Naive B cell (primary cell): ENCODE measurements around the gene RPH3AL. TPM values are rescaled to one million over a fixed set of nuclear protein-coding genes. Genes with fewer than 3 reads are reported as not detected.
A peak's percentile ranks its signal among the peaks of the same experiment; 100 is the strongest.

Source experiments
- ATAC-seq, 2 donors: fragments of 150-1000 bp; cut with Tn5 transposase; 2 replicates each; pipeline ENCODE4 v1.10.0; 2021; ENCODE audit warnings: low read depth in 2 of 2, mild to moderate bottlenecking in 2 of 2, moderate library complexity in 2 of 2
- DNase-seq: peaks from one replicate; pipeline ENCODE4 v3.0.0; 2022
- H3K27ac Mint-ChIP-seq, 6 donors: one replicate each; pipeline ENCODE4 v1.8.0; 2020 to 2022; ENCODE audit warnings: mild to moderate bottlenecking in 6 of 6, mixed read lengths in 6 of 6, moderate library complexity in 5 of 6, inconsistent platforms in 2 of 6
- H3K27me3 Mint-ChIP-seq, 3 donors: one replicate each; pipeline ENCODE4 v1.8.0; 2021 to 2022; ENCODE audit warnings: mixed read lengths in 3 of 3, mild to moderate bottlenecking in 1 of 3
- H3K36me3 Mint-ChIP-seq, 2 donors: one replicate each; pipeline ENCODE4 v1.8.0; 2020 to 2022; ENCODE audit warnings: mixed read lengths in 2 of 2, inconsistent platforms in 1 of 2, mild to moderate bottlenecking in 1 of 2
- H3K4me1 Mint-ChIP-seq, 3 donors: one replicate each; pipeline ENCODE4 v1.8.0; 2020 to 2022; ENCODE audit warnings: mixed read lengths in 3 of 3, inconsistent platforms in 1 of 3, mild to moderate bottlenecking in 1 of 3, moderate library complexity in 1 of 3
- H3K4me3 Mint-ChIP-seq, 8 donors: one replicate each; pipeline ENCODE4 v1.8.0; 2020 to 2022; ENCODE audit warnings: mild to moderate bottlenecking in 8 of 8, mixed read lengths in 8 of 8, moderate library complexity in 8 of 8, inconsistent platforms in 2 of 8
- H3K9me3 Mint-ChIP-seq, 7 donors: one replicate each; pipeline ENCODE4 v1.8.0; 2020 to 2022; ENCODE audit warnings: mixed read lengths in 7 of 7, mild to moderate bottlenecking in 5 of 7, inconsistent platforms in 2 of 7, moderate library complexity in 1 of 7
- polyA plus RNA-seq, 6 donors: library from polyadenylated mRNA; unstranded; fragments of 300-500 nt; fragmentation: Illumina TruSeq; gene quantifications; one replicate each; pipeline ENCODE4 v1.2.3, GENCODE V29; 2021; ENCODE audit warnings: low read depth in 6 of 6

The RPH3AL gene
- polyA plus RNA-seq, result 10 to 100 TPM in 2 of 6 donors, 1 to 10 TPM in 3, not detected in 1; 1.3 to 13.2 (median 2.9) TPM

GRCh38 chr17:352421-353212, at the start of gene RPH3AL:
Gene RPH3AL (minus strand): TSS chr17:352807. CDS start chr17:327543, 25,264 bp downstream.
- H3K4me3 Mint-ChIP-seq, result no peak within 1 kb of the TSS

GRCh38 chr17:400257-400656, 47.6 kb upstream of the RPH3AL start:
- ATAC-seq, result no peak
- Mint-ChIP-seq H3K4me3 (no peak overlapping the region), H3K36me3 (peaks cover 0 to 7% of the 10 kb centered on the region in 2 donors), H3K27ac (no peak overlapping the region), H3K4me1 (peaks cover 0 to 9% (median 0%) of the 10 kb centered on the region in 3 donors), H3K27me3 (peaks cover 4 to 23% (median 14%) of the 10 kb centered on the region in 3 donors), H3K9me3 (no peaks in the 10 kb centered on the region)
- no peak for DNase-seq

More at GRCh38 chr17:352421-353212, at the start of gene RPH3AL:
- Mint-ChIP-seq H3K4me1 (no peaks in the 10 kb centered on the region), H3K27ac (peak within 1 kb of the TSS in 1 of 6 donors; percentile 85), H3K36me3 (no peaks in the 10 kb centered on the region), H3K27me3 (peaks cover 4 to 29% (median 14%) of the 10 kb centered on the region in 3 donors), H3K9me3 (peaks cover 0 to 3% (median 0%) of the 10 kb centered on the region in 7 donors)
- ATAC-seq (no peak), DNase-seq (no peak)

GRCh38 chr17:396788-397187, 44.2 kb upstream of the RPH3AL start:
- Mint-ChIP-seq H3K4me3 (no peak overlapping the region), H3K27me3 (peaks cover 8 to 33% (median 22%) of the 10 kb centered on the region in 3 donors), H3K9me3 (peaks cover 0 to 2% (median 0%) of the 10 kb centered on the region in 7 donors), H3K27ac (no peak overlapping the region), H3K4me1 (peaks cover 0 to 6% (median 6%) of the 10 kb centered on the region in 3 donors), H3K36me3 (no peaks in the 10 kb centered on the region)
- DNase-seq (no peak), ATAC-seq (no peak)

- no peak overlapping the region for H3K4me3 Mint-ChIP-seq
- H3K27me3 Mint-ChIP-seq, result peaks cover 12 to 39% (median 22%) of the 10 kb centered on the region in 3 donors
- H3K36me3 Mint-ChIP-seq, result no peaks in the 10 kb centered on the region
- no peak for ATAC-seq
- H3K9me3 Mint-ChIP-seq, result peaks cover 0 to 2% (median 0%) of the 10 kb centered on the region in 7 donors
- H3K27ac Mint-ChIP-seq, result no peak overlapping the region
- peaks cover 0 to 6% (median 6%) of the 10 kb centered on the region in 3 donors for H3K4me1 Mint-ChIP-seq
- DNase-seq, result no peak
Observed at GRCh38 chr17:395974-396373, 43.4 kb upstream of the RPH3AL start.

- Mint-ChIP-seq H3K27me3 (peaks cover 15 to 43% (median 22%) of the 10 kb centered on the region in 3 donors), H3K9me3 (peaks cover 0 to 2% (median 0%) of the 10 kb centered on the region in 7 donors), H3K4me3 (no peak overlapping the region), H3K36me3 (no peaks in the 10 kb centered on the region), H3K27ac (no peak overlapping the region), H3K4me1 (peaks cover 0 to 6% (median 6%) of the 10 kb centered on the region in 3 donors)
- no peak for ATAC-seq
- no peak for DNase-seq
Observed at GRCh38 chr17:395179-395578, 42.6 kb upstream of the RPH3AL start.

- Mint-ChIP-seq H3K9me3 (peaks cover 0 to 2% (median 0%) of the 10 kb centered on the region in 7 donors), H3K27me3 (peaks cover 16 to 48% (median 26%) of the 10 kb centered on the region in 3 donors), H3K4me3 (no peak overlapping the region), H3K36me3 (no peaks in the 10 kb centered on the region), H3K4me1 (peaks cover 0 to 6% (median 6%) of the 10 kb centered on the region in 3 donors), H3K27ac (peak overlapping the region in 1 of 6 donors; percentile 80)
- DNase-seq (no peak), ATAC-seq (no peak)
Observed at GRCh38 chr17:394718-395095, 42.1 kb upstream of the RPH3AL start.

GRCh38 chr17:393806-394717, 41.5 kb upstream of the RPH3AL start:
- no peak for DNase-seq
- H3K4me1 Mint-ChIP-seq, result peaks cover 0 to 6% (median 6%) of the 10 kb centered on the region in 3 donors
- H3K27ac Mint-ChIP-seq, result peak overlapping the region in 1 of 6 donors; percentile 80
- H3K4me3 Mint-ChIP-seq, result no peak overlapping the region
- H3K9me3 Mint-ChIP-seq, result peaks cover 0 to 2% (median 0%) of the 10 kb centered on the region in 7 donors
- ATAC-seq, result no peak
- peaks cover 16 to 51% (median 30%) of the 10 kb centered on the region in 3 donors for H3K27me3 Mint-ChIP-seq
- no peaks in the 10 kb centered on the region for H3K36me3 Mint-ChIP-seq

- ATAC-seq, result no peak
- Mint-ChIP-seq H3K36me3 (no peaks in the 10 kb centered on the region), H3K27me3 (peaks cover 22 to 66% (median 40%) of the 10 kb centered on the region in 3 donors), H3K4me1 (peaks cover 5 to 14% (median 8%) of the 10 kb centered on the region in 3 donors), H3K27ac (no peak overlapping the region), H3K9me3 (peaks cover 0 to 7% (median 0%) of the 10 kb centered on the region in 7 donors), H3K4me3 (no peak overlapping the region)
- no peak for DNase-seq
Observed at GRCh38 chr17:391850-392249, 39.2 kb upstream of the RPH3AL start.

- H3K4me3 Mint-ChIP-seq, result peak overlapping the region in 1 of 8 donors; percentile 60
- H3K9me3 Mint-ChIP-seq, result peaks cover 0 to 7% (median 0%) of the 10 kb centered on the region in 7 donors
- DNase-seq (no peak), ATAC-seq (no peak)
- peaks cover 28 to 60% (median 34%) of the 10 kb centered on the region in 3 donors for H3K27me3 Mint-ChIP-seq
- no peaks in the 10 kb centered on the region for H3K36me3 Mint-ChIP-seq
- peaks cover 11 to 20% (median 12%) of the 10 kb centered on the region in 3 donors for H3K4me1 Mint-ChIP-seq
- no peak overlapping the region for H3K27ac Mint-ChIP-seq
Observed at GRCh38 chr17:390025-390424, 37.4 kb upstream of the RPH3AL start.

- Mint-ChIP-seq H3K9me3 (peaks cover 0 to 7% (median 0%) of the 10 kb centered on the region in 7 donors), H3K27me3 (peaks cover 23 to 62% (median 34%) of the 10 kb centered on the region in 3 donors), H3K4me3 (peak overlapping the region in 3 of 8 donors; percentile 52 to 62 (median 59)), H3K36me3 (peaks cover 0 to 8% of the 10 kb centered on the region in 2 donors), H3K4me1 (peaks cover 15 to 20% (median 19%) of the 10 kb centered on the region in 3 donors), H3K27ac (no peak overlapping the region)
- ATAC-seq, result no peak
- DNase-seq, result no peak
Observed at GRCh38 chr17:388087-388486, 35.5 kb upstream of the RPH3AL start.

- DNase-seq, result peak; percentile 58
- peak overlapping the region in 3 of 6 donors; percentile 51 to 82 (median 70) for H3K27ac Mint-ChIP-seq
- peaks cover 0 to 13% of the 10 kb centered on the region in 2 donors for H3K36me3 Mint-ChIP-seq
- peaks cover 0 to 7% (median 2%) of the 10 kb centered on the region in 7 donors for H3K9me3 Mint-ChIP-seq
- peak; percentile 86 to 87 for ATAC-seq
- H3K4me3 Mint-ChIP-seq, result peak overlapping the region; percentile 79 to 93 (median 89)
- peaks cover 16 to 53% (median 34%) of the 10 kb centered on the region in 3 donors for H3K27me3 Mint-ChIP-seq
- peaks cover 19 to 25% (median 23%) of the 10 kb centered on the region in 3 donors for H3K4me1 Mint-ChIP-seq
Observed at GRCh38 chr17:386141-386876, 33.7 kb upstream of the RPH3AL start.

- peak overlapping the region in 1 of 8 donors; percentile 79 for H3K4me3 Mint-ChIP-seq
- peaks cover 19 to 26% (median 24%) of the 10 kb centered on the region in 3 donors for H3K4me1 Mint-ChIP-seq
- ATAC-seq (no peak), DNase-seq (no peak)
- H3K36me3 Mint-ChIP-seq, result peaks cover 0 to 14% of the 10 kb centered on the region in 2 donors
- H3K27me3 Mint-ChIP-seq, result peaks cover 16 to 51% (median 34%) of the 10 kb centered on the region in 3 donors
- peaks cover 0 to 7% (median 2%) of the 10 kb centered on the region in 7 donors for H3K9me3 Mint-ChIP-seq
- H3K27ac Mint-ChIP-seq, result no peak overlapping the region
Observed at GRCh38 chr17:385836-386140, 33.2 kb upstream of the RPH3AL start.
